Neural progenitor cell (in vitro differentiated cells): ENCODE data around the gene RARG.

ENCODE experiments used
- CTCF ChIP-seq: fragments of 200-600 bp; sonication (generic); IDR thresholded peaks from 2 replicates; pipeline ENCODE4 v1.5.1; 2017; ENCODE audit warnings: antibody characterized with exemption, mild to moderate bottlenecking
- EZH2 ChIP-seq: fragments of 200-600 bp; sonication (generic); IDR thresholded peaks from 2 replicates; pipeline ENCODE4 v1.6.1; 2017; ENCODE audit warnings: antibody characterized with exemption, mild to moderate bottlenecking, moderate library complexity

GRCh38 chr12:53223389-53224060 lies 8.5 kb downstream of the RARG start:
- TF ChIP-seq CTCF (no peak), EZH2 (no peak)
